Measurements from ENCODE around the gene MYO10.

GRCh38 chr5:16733331-16734006, 202.6 kb downstream of the MYO10 start:
- no peak for TF ChIP-seq EP300 (IDR thresholded peaks at IDR 0.05)
- no peak for TF ChIP-seq CTCF (IDR thresholded peaks at IDR 0.05)
- no peak for TF ChIP-seq POLR2A (IDR thresholded peaks at IDR 0.05)

All from tibial nerve (tissue), 4 donors.